ENCODE results near the gene TRAPPC4. TPM values are rescaled to one million over a fixed set of nuclear protein-coding genes. Genes with fewer than 3 reads are reported as not detected.

The TRAPPC4 gene
- total RNA-seq, 3 donors from 2014 or later (not counting 1 experiment from before 2014, with no cell fraction given), result 71.4 to 84.5 (median 77.5) TPM

- peaks cover 32 to 33% of the 10 kb centered on the region in 2 donors for H3K4me1 Mint-ChIP-seq
- peak within 1 kb of the TSS; percentile 95 for H3K4me3 Mint-ChIP-seq
- intact Hi-C loops (cut with micrococcal nuclease), result loop anchor here (1.0 to 5.0 kb wide), 5 partner anchors 10 to 55 kb away; partner anchors contain the start of genes DPAGT1, HINFP, HYOU1 and RPS25
Measured at GRCh38 chr11:119067371-119068222, 49.0 kb downstream of the TRAPPC4 start, which contains the start of gene VPS11. Gene VPS11 (plus strand): TSS chr11:119067818. CDS start chr11:119067824, 6 bp downstream.

More at GRCh38 chr11:119067371-119068222, 49.0 kb downstream of the TRAPPC4 start, which contains the start of gene VPS11:
- Histone ChIP-seq H3K9me3 (ENCODE audit: control insufficient read depth, insufficient read depth, low read length) (no peaks in the 10 kb centered on the region), H3K4me3 (ENCODE audit: low read length) (peak within 1 kb of the TSS; percentile 91), H3K27ac (ENCODE audit: low read length) (peak within 1 kb of the TSS; percentile 89), H3K27me3 (ENCODE audit: control insufficient read depth, insufficient read depth, low read length) (no peaks in the 10 kb centered on the region), H3K4me1 (ENCODE audit: control insufficient read depth, insufficient read depth, low read length) (peaks cover 19% of the 10 kb centered on the region), H3K36me3 (ENCODE audit: control insufficient read depth, insufficient read depth, low read length) (peaks cover 20% of the 10 kb centered on the region)
- Mint-ChIP-seq H3K36me3 (no peaks in the 10 kb centered on the region), H3K9me3 (no peaks in the 10 kb centered on the region), H3K27ac (peak within 1 kb of the TSS; percentile 98 to 99), H3K27me3 (ENCODE audit: low read depth in 2 of 2) (no peaks in the 10 kb centered on the region)
- under 1% methylated on average over 49 of the region's 49 CpGs for WGBS (ENCODE audit: insufficient coverage)
- DNase-seq (peak; percentile 95 to 99), ATAC-seq (peak; percentile 92 to 99 (median 93))
- TF ChIP-seq CTCF (IDR thresholded peaks at IDR 0.05), result no peak

Other genes with a start within 250 kb of the TRAPPC4 start
- 100 to 1,000 TPM; 350 to 369 (median 364) TPM for gene DDX6, start 227.6 kb upstream of the TRAPPC4 start, total RNA-seq
- gene CXCR5, start 134.9 kb upstream of the TRAPPC4 start, total RNA-seq, result 1 to 10 TPM in 1 of 3 donors, under 1 TPM in 2; 0.56 to 1.3 (median 0.86) TPM
- gene BCL9L, start 92.8 kb upstream of the TRAPPC4 start, total RNA-seq, result 100 to 1,000 TPM; 221 to 255 (median 234) TPM
- under 1 TPM in 2 of 3 donors, not detected in 1; 0.40 to 0.41 TPM for gene UPK2, start 62.5 kb upstream of the TRAPPC4 start, total RNA-seq
- not detected for gene FOXR1, start 47.0 kb upstream of the TRAPPC4 start, total RNA-seq
- 100 to 1,000 TPM; 121 to 143 (median 122) TPM for gene CENATAC, start 20.6 kb upstream of the TRAPPC4 start, total RNA-seq
- 1,000 to 10,000 TPM in 1 of 3 donors, 100 to 1,000 TPM in 2; 870 to 1,051 (median 887) TPM for gene RPS25, start 423 bp upstream of the TRAPPC4 start, total RNA-seq
- gene SLC37A4, start 12.1 kb downstream of the TRAPPC4 start, total RNA-seq, result 1 to 10 TPM; 4.6 to 7.7 (median 6.5) TPM
- gene HYOU1, start 38.4 kb downstream of the TRAPPC4 start, total RNA-seq, result 100 to 1,000 TPM; 114 to 146 (median 123) TPM
- 100 to 1,000 TPM in 1 of 3 donors, 10 to 100 TPM in 2; 91.4 to 101 (median 91.7) TPM for gene VPS11, start 49.1 kb downstream of the TRAPPC4 start, total RNA-seq
- gene HMBS, start 66.1 kb downstream of the TRAPPC4 start, total RNA-seq, result 10 to 100 TPM in 1 of 3 donors, 1 to 10 TPM in 2; 6.1 to 10.1 (median 6.7) TPM
- 10 to 100 TPM; 20.5 to 28.5 (median 24.4) TPM for gene DPAGT1, start 83.1 kb downstream of the TRAPPC4 start, total RNA-seq
- gene C2CD2L, start 88.6 kb downstream of the TRAPPC4 start, total RNA-seq, result 10 to 100 TPM; 20.3 to 27.7 (median 25.6) TPM
- 10 to 100 TPM; 30.2 to 38.2 (median 31.5) TPM for gene HINFP, start 102.8 kb downstream of the TRAPPC4 start, total RNA-seq
- gene ABCG4, start 130.3 kb downstream of the TRAPPC4 start, total RNA-seq, result under 1 TPM in 1 of 3 donors, not detected in 2; 0.09 TPM
- gene NLRX1, start 150.0 kb downstream of the TRAPPC4 start, total RNA-seq, result 10 to 100 TPM; 12.4 to 16.4 (median 13.8) TPM
- gene NHERF4, start 166.7 kb downstream of the TRAPPC4 start, total RNA-seq, result under 1 TPM; 0.33 to 0.48 (median 0.40) TPM
- gene CBL, start 187.6 kb downstream of the TRAPPC4 start, total RNA-seq, result 10 to 100 TPM; 29.0 to 32.5 (median 30.1) TPM